ENCODE results near the gene DLL4.
"Not testable (repeated sequence)": the region's sequence is repeated elsewhere in the genome, so short reads cannot be mapped to it uniquely, and the experiment has no call there.

The DLL4 gene

GRCh38 chr15:40957041-40957555, 28.0 kb downstream of the DLL4 start:
- in situ Hi-C loops (cut with MboI; ENCODE audit: low sequenced_read_pairs) = no loop called here

DNA sequence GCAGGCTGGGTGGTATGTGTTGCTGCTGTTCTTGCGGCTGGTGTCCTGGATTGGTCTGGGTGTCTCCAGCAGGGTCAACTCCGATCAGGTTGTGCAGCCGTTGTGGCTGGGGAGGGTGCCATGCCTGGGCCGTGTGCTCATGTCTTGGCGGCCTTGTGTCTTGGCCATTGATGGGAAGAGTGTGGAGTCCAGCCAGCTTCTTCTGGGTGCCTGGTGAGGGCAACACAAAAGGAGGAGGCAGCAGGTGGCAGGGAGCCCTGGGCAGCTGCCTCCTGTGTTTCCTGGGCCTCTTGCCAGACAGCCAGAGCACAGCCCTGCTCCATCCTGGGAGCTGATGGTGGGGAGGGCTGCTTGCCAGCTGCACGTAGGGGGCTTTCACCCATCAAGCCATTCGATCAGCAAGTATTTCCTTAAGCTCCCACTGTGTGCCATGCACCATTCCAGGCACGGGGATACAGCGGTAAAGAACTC, 28.5 kb downstream of the DLL4 start:
- in situ Hi-C loops (cut with MboI; ENCODE audit: low sequenced_read_pairs) = no loop called here

DNA sequence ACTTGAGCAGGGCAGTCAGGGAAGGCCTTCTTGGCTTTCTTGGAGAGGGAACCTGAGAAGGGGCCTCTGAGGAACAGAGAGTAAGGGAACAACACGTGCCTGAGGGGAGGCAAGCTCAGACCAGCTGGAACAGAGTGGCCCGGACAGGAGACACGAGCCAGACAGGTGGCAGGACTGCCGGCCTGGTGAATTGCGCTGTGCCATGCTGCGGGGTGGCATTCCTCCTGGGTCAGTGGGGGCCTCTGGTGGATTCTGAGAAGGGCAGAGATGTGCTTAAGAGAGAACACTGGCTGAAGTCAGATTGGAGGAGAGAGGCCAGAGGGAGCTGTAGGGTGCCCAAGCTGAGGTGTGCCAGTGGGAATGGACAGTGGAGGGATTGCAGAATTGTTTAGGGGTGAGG, 29.0 kb downstream of the DLL4 start:
- in situ Hi-C loops (cut with MboI; ENCODE audit: low sequenced_read_pairs) = no loop called here

- in situ Hi-C loops (cut with MboI; ENCODE audit: low sequenced_read_pairs) = no loop called here
Observed at GRCh38 chr15:40958723-40959122, 29.6 kb downstream of the DLL4 start.

GRCh38 chr15:40959331-40960141, 30.4 kb downstream of the DLL4 start:
- in situ Hi-C loops (cut with MboI; ENCODE audit: low sequenced_read_pairs) = no loop called here

GRCh38 chr15:40960151-40960885, 31.2 kb downstream of the DLL4 start:
- in situ Hi-C loops (cut with MboI; ENCODE audit: low sequenced_read_pairs) = no loop called here

DNA sequence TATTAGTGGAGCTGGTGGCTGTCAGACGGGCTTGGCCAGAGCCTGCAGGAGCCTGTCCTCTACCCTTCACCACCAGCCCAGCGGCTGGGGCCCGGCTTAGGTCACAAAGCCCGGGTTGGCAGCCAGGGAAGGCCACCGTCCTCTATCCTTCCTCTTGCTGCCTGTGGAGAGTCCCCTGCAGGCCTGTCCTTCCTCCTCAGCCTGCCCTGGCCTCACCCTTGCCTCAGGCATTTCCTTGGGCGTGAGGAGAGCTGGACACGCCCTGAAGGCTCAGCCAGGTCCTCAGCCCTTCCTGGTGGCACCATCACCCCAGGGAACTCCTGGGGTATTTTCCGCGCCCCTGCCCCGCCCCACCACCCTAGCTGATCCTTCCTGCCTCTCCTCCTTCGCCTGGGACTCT, 31.8 kb downstream of the DLL4 start:
- in situ Hi-C loops (cut with MboI; ENCODE audit: low sequenced_read_pairs) = no loop called here

DNA sequence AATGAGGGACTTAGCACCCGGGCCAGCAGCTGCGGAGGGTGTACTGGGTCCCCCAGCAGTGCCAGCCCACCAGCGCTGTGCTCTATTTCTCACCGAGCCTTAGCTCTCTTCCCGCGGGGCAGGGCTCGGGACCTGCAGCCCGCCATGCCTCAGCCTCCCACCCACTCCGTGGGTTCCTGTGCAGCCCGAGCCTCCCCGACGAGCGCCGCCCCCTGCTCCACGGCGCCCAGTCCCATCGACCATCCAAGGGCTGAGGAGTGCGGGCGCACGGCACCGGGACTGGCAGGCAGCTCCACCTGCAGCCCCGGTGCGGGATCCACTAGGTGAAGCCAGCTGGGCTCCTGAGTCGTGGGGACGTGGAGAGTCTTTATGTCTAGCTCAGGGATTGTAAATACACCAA, 32.6 kb downstream of the DLL4 start:
- in situ Hi-C loops (cut with MboI; ENCODE audit: low sequenced_read_pairs) = not testable (repeated sequence)

- in situ Hi-C loops (cut with MboI; ENCODE audit: low sequenced_read_pairs) = not testable (repeated sequence)
Observed at GRCh38 chr15:40962317-40962716, 33.2 kb downstream of the DLL4 start.

DNA sequence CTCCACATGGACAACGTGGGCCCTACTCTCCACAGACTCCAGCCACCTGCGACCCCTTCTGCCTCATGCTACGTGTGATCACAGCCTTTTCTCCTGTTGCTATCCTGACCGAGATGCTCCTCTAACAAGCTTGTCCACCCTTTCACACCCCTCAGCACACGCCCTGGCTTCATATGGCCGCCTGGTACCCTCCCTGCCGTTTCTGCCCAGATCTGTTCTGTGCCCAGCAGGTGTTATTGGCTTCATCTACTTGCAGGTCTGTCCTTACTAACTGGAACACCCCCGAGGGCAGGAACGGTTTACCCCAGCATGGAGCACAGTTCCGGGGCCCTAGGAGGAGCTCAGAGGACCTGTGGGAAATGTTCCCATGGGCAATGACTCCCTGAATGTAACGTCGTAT, 34.1 kb downstream of the DLL4 start:
- in situ Hi-C loops (cut with MboI; ENCODE audit: low sequenced_read_pairs) = no loop called here

- in situ Hi-C loops (cut with MboI; ENCODE audit: low sequenced_read_pairs) = no loop called here
Observed at GRCh38 chr15:40964006-40964405, 34.9 kb downstream of the DLL4 start.

- in situ Hi-C loops (cut with MboI; ENCODE audit: low sequenced_read_pairs) = no loop called here
Observed at GRCh38 chr15:40964634-40965033, 35.5 kb downstream of the DLL4 start.

- in situ Hi-C loops (cut with MboI; ENCODE audit: low sequenced_read_pairs) = no loop called here
Observed at GRCh38 chr15:40968290-40969085, 39.3 kb downstream of the DLL4 start.

- in situ Hi-C loops (cut with MboI; ENCODE audit: low sequenced_read_pairs) = no loop called here
Observed at GRCh38 chr15:40969363-40969762, 40.2 kb downstream of the DLL4 start.

- in situ Hi-C loops (cut with MboI; ENCODE audit: low sequenced_read_pairs) = no loop called here
Observed at GRCh38 chr15:40974879-40975278, 45.7 kb downstream of the DLL4 start.

GRCh38 chr15:40976819-40977218, 47.7 kb downstream of the DLL4 start:
- in situ Hi-C loops (cut with MboI; ENCODE audit: low sequenced_read_pairs) = no loop called here

DNA sequence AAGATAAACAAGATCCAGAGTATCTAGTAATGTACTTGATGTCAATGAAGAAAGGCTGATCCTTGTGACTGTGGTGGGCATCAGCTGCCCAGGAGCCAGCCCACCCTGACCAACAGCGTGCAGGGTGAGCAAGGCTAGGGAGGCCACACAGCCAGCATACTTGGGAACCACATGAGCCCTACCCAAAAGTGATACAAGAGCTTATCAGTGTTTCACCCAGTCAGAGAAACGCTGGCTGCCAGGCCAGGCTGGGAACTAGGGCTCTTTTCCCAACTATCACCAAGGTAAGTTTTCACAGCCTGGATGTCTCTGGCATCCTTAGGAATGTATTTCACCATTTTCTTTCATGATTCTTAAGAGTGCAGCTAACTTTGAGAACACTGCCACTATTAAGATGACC, 49.0 kb downstream of the DLL4 start:
- in situ Hi-C loops (cut with MboI; ENCODE audit: low sequenced_read_pairs) = no loop called here

- in situ Hi-C loops (cut with MboI; ENCODE audit: low sequenced_read_pairs) = no loop called here
Observed at GRCh38 chr15:40978562-40978961, 49.4 kb downstream of the DLL4 start.

DNA sequence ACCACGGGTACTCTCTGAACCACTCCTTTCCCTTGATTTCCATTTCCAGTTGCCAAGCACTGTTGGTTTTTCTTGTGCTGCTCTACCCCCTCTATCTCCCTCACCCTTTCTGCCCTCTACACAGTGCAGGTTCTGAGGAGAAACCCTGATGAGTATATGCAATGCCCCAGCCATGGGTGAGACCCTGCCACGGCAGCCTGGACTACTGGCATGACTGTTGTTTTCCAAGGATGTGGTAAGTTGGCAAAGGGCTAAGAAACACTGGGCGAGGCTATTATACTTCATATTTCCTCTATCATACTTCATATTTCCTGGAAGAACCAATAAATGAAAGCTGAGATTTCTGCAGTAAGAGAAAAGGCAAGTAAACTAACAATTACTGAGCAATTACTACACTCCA, 52.0 kb downstream of the DLL4 start:
- in situ Hi-C loops (cut with MboI; ENCODE audit: low sequenced_read_pairs) = no loop called here

DNA sequence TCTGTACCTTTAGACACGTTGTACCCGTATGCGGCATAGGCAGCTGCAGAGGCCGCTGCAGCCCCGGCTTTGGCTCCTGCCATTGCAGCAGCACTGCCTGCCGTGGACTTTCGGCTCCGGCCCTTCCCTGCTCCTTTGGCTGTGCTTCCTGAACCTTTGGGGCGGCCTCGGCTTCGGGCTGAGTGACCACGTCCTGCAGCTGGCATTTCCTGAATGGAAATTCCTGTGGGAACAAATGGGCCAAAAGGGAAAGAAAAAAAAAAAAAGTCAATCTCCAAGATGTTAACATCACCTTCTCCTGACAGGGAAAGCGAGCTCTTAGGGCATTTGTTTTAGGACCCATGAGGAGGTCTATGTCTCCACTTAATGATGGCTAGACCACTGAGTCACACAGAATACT, 53.7 kb downstream of the DLL4 start:
- in situ Hi-C loops (cut with MboI; ENCODE audit: low sequenced_read_pairs) = no loop called here

GRCh38 chr15:40984406-40984805, 55.3 kb downstream of the DLL4 start:
- in situ Hi-C loops (cut with MboI; ENCODE audit: low sequenced_read_pairs) = no loop called here

Measured in HL-60/S4 treated with retinoic acid at 250 ng/mL for 4 days and 3 days (cell line).